PC-3 (cell line): ENCODE results near the gene GSTM2. TPM values are rescaled to one million over a fixed set of nuclear protein-coding genes. Genes with fewer than 3 reads are reported as not detected.

Source experiments
- ATAC-seq: fragments of 200-7000 bp; cut with Tn5 transposase; 2 replicates; pipeline ENCODE4 v1.9.1; 2020; ENCODE audit warnings: mild to moderate bottlenecking, moderate library complexity
- BruUV-seq: library from RNA; stranded (reverse); fragments of 400-500 nt; replicated peaks from 2 replicates; lab custom pipeline; 2021; lab: Mats Ljungman, UMichigan
- CTCF ChIA-PET: fragments of 300-600 bp; sonication (Branson Sonifier 250); formaldehyde crosslinking; loops from one replicate; lab custom pipeline; 2022; ENCODE audit warnings: antibody characterized with exemption; lab: Charles Lee
- POLR2A ChIA-PET: fragments of 300-600 bp; sonication (Branson Sonifier 250); formaldehyde crosslinking; loops from one replicate; lab custom pipeline; 2022; ENCODE audit warnings: antibody characterized with exemption; ENCODE audit not compliant: unreplicated experiment; lab: Charles Lee
- DNase-seq: peaks from one replicate; pipeline ENCODE4 v3.0.0-alpha.2; 2015
- H2AFZ ChIP-seq: fragments of 300-600 bp; sonication (generic); 2 replicates; pipeline ENCODE4 v1.6.0; 2016; ENCODE audit warnings: antibody characterized with exemption, low read length
- H3F3A ChIP-seq: fragments of 300-600 bp; sonication (generic); one replicate; pipeline ENCODE4 v1.6.0; 2017; ENCODE audit warnings: antibody characterized with exemption, low read length, control low read depth, mild to moderate bottlenecking; ENCODE audit not compliant: unreplicated experiment
- H3K27ac ChIP-seq: fragments of 300-600 bp; sonication (generic); 2 replicates; pipeline ENCODE4 v1.5.1; 2016; ENCODE audit warnings: mild to moderate bottlenecking, low read length
- H3K27me3 ChIP-seq: fragments of 300-600 bp; sonication (generic); 2 replicates; pipeline ENCODE4 v1.6.1; 2016; ENCODE audit warnings: low read length, mixed read lengths
- H3K36me3 ChIP-seq: fragments of 300-600 bp; sonication (generic); 2 replicates; pipeline ENCODE4 v1.6.1; 2016; ENCODE audit warnings: low read depth, mixed run types, low read length, mixed read lengths
- H3K4me1 ChIP-seq: fragments of 300-600 bp; sonication (generic); 2 replicates; pipeline ENCODE4 v1.5.1; 2016; ENCODE audit warnings: low read length; ENCODE audit not compliant: insufficient read depth
- H3K4me2 ChIP-seq: fragments of 300-600 bp; sonication (generic); 2 replicates; pipeline ENCODE4 v1.6.0; 2016; ENCODE audit warnings: low read length
- H3K4me3 ChIP-seq: fragments of 300-600 bp; sonication (generic); 2 replicates; pipeline ENCODE4 v1.5.1; 2016; ENCODE audit warnings: mild to moderate bottlenecking, low read length, mixed read lengths
- H3K79me2 ChIP-seq: fragments of 300-600 bp; sonication (generic); 2 replicates; pipeline ENCODE4 v1.6.1; 2017; ENCODE audit warnings: low read length, mixed read lengths
- H3K9ac ChIP-seq: fragments of 300-600 bp; sonication (generic); 2 replicates; pipeline ENCODE4 v1.6.0; 2016; ENCODE audit warnings: mild to moderate bottlenecking, low read length
- H3K9me2 ChIP-seq: fragments of 300-600 bp; sonication (generic); replicated peaks from 2 replicates; pipeline ENCODE4 v1.6.1; 2016; ENCODE audit warnings: mixed run types, low read length, mixed read lengths
- H3K9me3 ChIP-seq: fragments of 300-600 bp; sonication (generic); 2 replicates; pipeline ENCODE4 v1.6.1; 2016; ENCODE audit warnings: low read length, mixed read lengths
- H4K20me1 ChIP-seq: fragments of 300-600 bp; sonication (generic); 2 replicates; pipeline ENCODE4 v1.6.1; 2016; ENCODE audit warnings: low read length, mixed read lengths
- EZH2 ChIP-seq: fragments of 300-600 bp; sonication (generic); IDR thresholded peaks from one replicate; pipeline ENCODE4 v1.6.1; 2017; ENCODE audit warnings: antibody characterized with exemption, mild to moderate bottlenecking, low read length; ENCODE audit not compliant: unreplicated experiment
- EZH2phosphoT487 ChIP-seq: fragments of 300-600 bp; sonication (generic); IDR thresholded peaks from 2 replicates; pipeline ENCODE4 v1.6.1; 2018; ENCODE audit warnings: mild to moderate bottlenecking, antibody characterized with exemption, low read length, borderline replicate concordance
- intact Hi-C: fragments of 100-400 bp; cut with micrococcal nuclease; formaldehyde crosslinking; loops from 2 replicates; pipeline ENCODE4 v1.9.0; 2023
- total RNA-seq: library from RNA; depleted of rRNA; stranded (reverse); fragments of >200 nt; gene quantifications from 2 replicates; pipeline ENCODE4 v1.2.3, GENCODE V29; 2014
- TF ChIP-seq, protein P1 (sequence below): fragments of 300-600 bp; sonication (generic); conservative IDR thresholded peaks from 2 replicates; pipeline ENCODE4 v1.5.1; 2017; ENCODE audit warnings: antibody characterized with exemption, low read depth, mild to moderate bottlenecking, low read length

The GSTM2 gene
- total RNA-seq, 1 experiment from 2014 or later, result 38.6 TPM

DNA sequence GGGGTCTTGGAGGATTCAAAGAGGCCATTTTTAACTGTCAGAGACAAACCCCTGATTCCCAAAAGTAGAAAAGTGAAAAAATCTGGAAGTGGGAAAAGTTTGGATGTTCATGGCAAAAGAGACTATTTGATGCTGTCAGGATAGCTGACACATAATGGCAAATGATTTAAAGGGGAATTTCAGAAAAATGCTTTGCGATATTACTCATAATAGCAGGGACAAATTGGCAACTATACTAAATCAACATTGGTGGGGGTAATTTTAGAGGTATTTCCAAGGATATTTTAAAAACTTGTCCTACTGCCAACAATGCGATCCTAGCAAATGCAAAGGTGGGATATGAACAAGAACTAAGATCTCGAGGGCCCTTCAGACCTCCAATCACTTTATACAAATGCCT lies 17.2 kb upstream of the GSTM2 start:
- H4K20me1 ChIP-seq, result no peaks in the 10 kb centered on the region
- no peaks in the 10 kb centered on the region for H3F3A ChIP-seq
- TF ChIP-seq, protein P1, sequence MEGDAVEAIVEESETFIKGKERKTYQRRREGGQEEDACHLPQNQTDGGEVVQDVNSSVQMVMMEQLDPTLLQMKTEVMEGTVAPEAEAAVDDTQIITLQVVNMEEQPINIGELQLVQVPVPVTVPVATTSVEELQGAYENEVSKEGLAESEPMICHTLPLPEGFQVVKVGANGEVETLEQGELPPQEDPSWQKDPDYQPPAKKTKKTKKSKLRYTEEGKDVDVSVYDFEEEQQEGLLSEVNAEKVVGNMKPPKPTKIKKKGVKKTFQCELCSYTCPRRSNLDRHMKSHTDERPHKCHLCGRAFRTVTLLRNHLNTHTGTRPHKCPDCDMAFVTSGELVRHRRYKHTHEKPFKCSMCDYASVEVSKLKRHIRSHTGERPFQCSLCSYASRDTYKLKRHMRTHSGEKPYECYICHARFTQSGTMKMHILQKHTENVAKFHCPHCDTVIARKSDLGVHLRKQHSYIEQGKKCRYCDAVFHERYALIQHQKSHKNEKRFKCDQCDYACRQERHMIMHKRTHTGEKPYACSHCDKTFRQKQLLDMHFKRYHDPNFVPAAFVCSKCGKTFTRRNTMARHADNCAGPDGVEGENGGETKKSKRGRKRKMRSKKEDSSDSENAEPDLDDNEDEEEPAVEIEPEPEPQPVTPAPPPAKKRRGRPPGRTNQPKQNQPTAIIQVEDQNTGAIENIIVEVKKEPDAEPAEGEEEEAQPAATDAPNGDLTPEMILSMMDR, result no peak
- no peak for TF ChIP-seq EZH2phosphoT487
- TF ChIP-seq EZH2, result no peak
- peaks cover 40% of the 10 kb centered on the region for H3K4me1 ChIP-seq
- no peaks in the 10 kb centered on the region for H3K79me2 ChIP-seq
- H3K27me3 ChIP-seq, result no peaks in the 10 kb centered on the region
- no peaks in the 10 kb centered on the region for H3K9me2 ChIP-seq
- ChIA-PET CTCF (interaction anchor here (1.1 to 4.6 kb wide), 3 partner anchors 10 to 102 kb away, joined by 5 to 31 read pairs (median 5); partner anchors contain the start of gene GNAI3), POLR2A (interaction anchor here (0.6 kb wide), 1 partner anchor 104 kb away, joined by 4 read pairs; no protein-coding TSS in a partner anchor)
- peak overlapping the region; percentile 38; the same call in 1 of the 2 replicates for H2AFZ ChIP-seq
- H3K9me3 ChIP-seq, result no peaks in the 10 kb centered on the region
- no peaks in the 10 kb centered on the region for H3K36me3 ChIP-seq
- H3K4me2 ChIP-seq, result peak overlapping the region; percentile 83
- no peak overlapping the region for H3K9ac ChIP-seq
- 0 out of 2 replicates have a peak, but pooled peaks have one; percentile 34 for ATAC-seq
- intact Hi-C loops, result no loop called here
- peak; percentile 84 for DNase-seq
- no peak overlapping the region for H3K27ac ChIP-seq
- BruUV-seq, result no TSS peak
- H3K4me3 ChIP-seq, result no peak overlapping the region

DNA sequence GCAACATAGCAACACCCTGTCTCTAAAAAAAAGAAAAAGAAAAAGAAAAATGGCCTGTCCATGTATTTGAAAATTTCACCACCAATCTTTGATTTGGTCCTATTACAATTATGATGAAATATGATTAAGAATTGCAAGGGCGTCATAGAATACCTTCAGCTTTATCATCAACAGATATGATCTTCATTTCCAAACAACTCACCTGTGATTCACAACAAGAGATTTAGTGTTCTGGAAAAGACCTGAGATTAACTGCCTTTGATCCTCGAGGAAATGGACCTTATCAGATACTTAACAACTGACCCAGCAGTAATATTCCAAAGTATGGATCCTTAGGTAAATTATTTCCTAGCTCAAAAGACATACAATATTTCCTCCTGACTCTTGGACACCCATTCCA lies 15.5 kb upstream of the GSTM2 start:
- TF ChIP-seq EZH2phosphoT487, result no peak
- TF ChIP-seq EZH2, result no peak
- TF ChIP-seq, protein P1, result no peak
- H3K27ac ChIP-seq, result no peak overlapping the region
- ChIA-PET CTCF (interaction anchor here (0.7 to 4.6 kb wide), 2 partner anchors 12 to 296 kb away, joined by 3 to 31 read pairs; no protein-coding TSS in a partner anchor), POLR2A (no interaction called here)
- H3K27me3 ChIP-seq, result no peaks in the 10 kb centered on the region
- no peaks in the 10 kb centered on the region for H3K36me3 ChIP-seq
- no peaks in the 10 kb centered on the region for H3K79me2 ChIP-seq
- H4K20me1 ChIP-seq, result no peaks in the 10 kb centered on the region
- no peaks in the 10 kb centered on the region for H3K9me2 ChIP-seq
- no peak overlapping the region for H2AFZ ChIP-seq
- intact Hi-C loops, result no loop called here
- DNase-seq (peak; percentile 41), ATAC-seq (no peak)
- H3K4me3 ChIP-seq, result no peak overlapping the region
- H3K9ac ChIP-seq, result no peak overlapping the region
- H3K4me2 ChIP-seq, result no peak overlapping the region
- no peaks in the 10 kb centered on the region for H3F3A ChIP-seq
- no TSS peak for BruUV-seq
- H3K9me3 ChIP-seq, result no peaks in the 10 kb centered on the region
- peaks cover 41% of the 10 kb centered on the region for H3K4me1 ChIP-seq

DNA sequence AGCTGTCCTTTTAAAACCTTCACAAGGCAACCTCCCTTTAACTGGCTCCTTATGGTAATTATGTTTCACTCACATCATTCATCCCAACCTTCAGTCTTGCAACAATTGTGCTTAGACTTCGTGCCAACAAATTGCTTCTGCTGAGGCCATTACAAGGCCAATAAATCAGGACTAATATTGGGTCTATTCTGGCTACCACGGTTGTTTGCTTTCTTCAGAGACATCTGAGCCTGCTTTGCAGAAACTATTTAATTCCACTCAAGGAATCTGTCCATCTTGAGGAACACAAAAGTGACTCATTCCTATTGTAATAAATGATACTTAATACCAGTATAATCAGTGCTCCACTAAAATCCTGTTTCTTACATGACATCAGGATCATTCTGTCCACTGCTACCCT lies 14.6 kb upstream of the GSTM2 start:
- intact Hi-C loops, result no loop called here
- TF ChIP-seq, protein P1, result no peak
- no peak for TF ChIP-seq EZH2
- Histone ChIP-seq H3K9me2 (no peaks in the 10 kb centered on the region), H4K20me1 (no peaks in the 10 kb centered on the region), H3K9ac (no peak overlapping the region), H3K27ac (no peak overlapping the region), H3K36me3 (no peaks in the 10 kb centered on the region), H2AFZ (no peak overlapping the region), H3K4me3 (no peak overlapping the region), H3K4me1 (peaks cover 41% of the 10 kb centered on the region), H3K27me3 (no peaks in the 10 kb centered on the region), H3K79me2 (no peaks in the 10 kb centered on the region), H3F3A (no peaks in the 10 kb centered on the region), H3K9me3 (no peaks in the 10 kb centered on the region), H3K4me2 (peak overlapping the region; percentile 37; the same call in 1 of the 2 replicates)
- POLR2A ChIA-PET, result interaction anchor here (0.6 kb wide), 1 partner anchor 86 kb away, joined by 3 read pairs; no protein-coding TSS in a partner anchor
- DNase-seq (peak; percentile 54), ATAC-seq (no peak; the same call in 1 of the 2 replicates)
- CTCF ChIA-PET, result interaction anchor here (0.6 to 4.6 kb wide), 2 partner anchors 13 to 107 kb away, joined by 3 to 31 read pairs; no protein-coding TSS in a partner anchor
- no TSS peak for BruUV-seq
